H9 (cell line): ENCODE data around the gene IL1RN. TPM values are rescaled to one million over a fixed set of nuclear protein-coding genes. Genes with fewer than 3 reads are reported as not detected.

Experiments
- DNase-seq: peaks from one replicate; pipeline ENCODE4 v3.0.0-alpha.2; 2017
- H2AFZ ChIP-seq: one replicate; pipeline ENCODE4 v1.6.1; 2013; ENCODE audit warnings: mild to moderate bottlenecking, low read length, control low read depth, moderate library complexity
- H2AK5ac ChIP-seq: 2 replicates; pipeline ENCODE4 v1.6.1; 2013; ENCODE audit warnings: low read length, control low read depth, mixed read lengths; ENCODE audit not compliant: insufficient read length
- H2BK120ac ChIP-seq: one replicate; pipeline ENCODE4 v1.6.1; 2013; ENCODE audit warnings: low read depth, mild to moderate bottlenecking, low read length, control low read depth, inconsistent platforms; ENCODE audit not compliant: poor library complexity, severe bottlenecking
- H2BK12ac ChIP-seq: 2 replicates; pipeline ENCODE4 v1.6.1; 2013; ENCODE audit warnings: low read length, control low read depth, mixed read lengths, low read depth; ENCODE audit not compliant: insufficient read length
- H2BK15ac ChIP-seq: 2 replicates; pipeline ENCODE4 v1.6.1; 2013; ENCODE audit warnings: low read depth, low read length, control low read depth
- H2BK20ac ChIP-seq: one replicate; pipeline ENCODE4 v1.6.1; 2013; ENCODE audit warnings: low read depth, mild to moderate bottlenecking, low read length, control low read depth, inconsistent platforms; ENCODE audit not compliant: poor library complexity, severe bottlenecking
- H2BK5ac ChIP-seq: 2 replicates; pipeline ENCODE4 v1.6.1; 2013; ENCODE audit warnings: low read length, control low read depth, mixed read lengths; ENCODE audit not compliant: insufficient read length
- H3K14ac ChIP-seq: 2 replicates; pipeline ENCODE4 v1.6.1; 2013; ENCODE audit warnings: low read length, control low read depth; ENCODE audit not compliant: insufficient read depth
- H3K18ac ChIP-seq: 2 replicates; pipeline ENCODE4 v1.6.1; 2013; ENCODE audit warnings: low read depth, mild to moderate bottlenecking, mixed read lengths, low read length, control low read depth; ENCODE audit not compliant: insufficient read length
- H3K23ac ChIP-seq: 2 replicates; pipeline ENCODE4 v1.6.1; 2013; ENCODE audit warnings: low read length, control low read depth, mixed read lengths, low read depth; ENCODE audit not compliant: insufficient read length
- H3K23me2 ChIP-seq: 2 replicates; pipeline ENCODE4 v1.6.1; 2013; ENCODE audit warnings: low read depth, mild to moderate bottlenecking, mixed read lengths, low read length, control low read depth; ENCODE audit not compliant: insufficient read length, poor library complexity, severe bottlenecking
- H3K27ac ChIP-seq: 2 replicates; pipeline ENCODE4 v1.5.1; 2013; ENCODE audit warnings: low read length, control low read depth, mixed read lengths, low read depth; ENCODE audit not compliant: insufficient read length
- H3K27me3 ChIP-seq: 2 replicates; pipeline ENCODE4 v1.6.1; 2013; ENCODE audit warnings: low read length, control low read depth, inconsistent platforms; ENCODE audit not compliant: insufficient read depth
- H3K4ac ChIP-seq: 2 replicates; pipeline ENCODE4 v1.6.1; 2013; ENCODE audit warnings: low read depth, mild to moderate bottlenecking, control low read depth, inconsistent platforms, low read length, moderate library complexity
- H3K4me1 ChIP-seq: 2 replicates; pipeline ENCODE4 v1.6.1; 2013; ENCODE audit warnings: low read length, control low read depth, inconsistent platforms; ENCODE audit not compliant: insufficient read depth
- H3K4me2 ChIP-seq: 2 replicates; pipeline ENCODE4 v1.6.1; 2013; ENCODE audit warnings: low read length, control low read depth, mixed read lengths; ENCODE audit not compliant: insufficient read length, insufficient read depth
- H3K56ac ChIP-seq: 2 replicates; pipeline ENCODE4 v1.6.1; 2013; ENCODE audit warnings: low read depth, mild to moderate bottlenecking, mixed read lengths, low read length, control low read depth; ENCODE audit not compliant: insufficient read length
- H3K79me1 ChIP-seq: 2 replicates; pipeline ENCODE4 v1.6.1; 2013; ENCODE audit warnings: low read depth, mild to moderate bottlenecking, moderate library complexity, low read length, control low read depth, inconsistent platforms; ENCODE audit not compliant: insufficient read depth, poor library complexity, severe bottlenecking
- H3K79me2 ChIP-seq: 2 replicates; pipeline ENCODE4 v1.6.1; 2013; ENCODE audit warnings: low read length, control low read depth, inconsistent platforms; ENCODE audit not compliant: insufficient read depth
- H3K9ac ChIP-seq: 2 replicates; pipeline ENCODE4 v1.6.1; 2013; ENCODE audit warnings: low read length, control low read depth, mixed read lengths; ENCODE audit not compliant: insufficient read length; ENCODE audit errors: extremely low read depth
- H3K9me3 ChIP-seq: one replicate; pipeline ENCODE4 v1.6.1; 2013; ENCODE audit warnings: low read depth, low read length, inconsistent platforms; ENCODE audit not compliant: control insufficient read depth
- H3T11ph ChIP-seq: one replicate; pipeline ENCODE4 v1.6.1; 2013; ENCODE audit warnings: mild to moderate bottlenecking, low read length, control low read depth, inconsistent platforms
- H4K20me1 ChIP-seq: one replicate; pipeline ENCODE4 v1.6.1; 2013; ENCODE audit not compliant: control insufficient read depth, insufficient read length, insufficient read depth
- H4K5ac ChIP-seq: 2 replicates; pipeline ENCODE4 v1.6.1; 2013; ENCODE audit warnings: low read depth, mild to moderate bottlenecking, mixed read lengths, low read length, control low read depth; ENCODE audit not compliant: insufficient read length
- H4K8ac ChIP-seq: replicated peaks from 2 replicates; pipeline ENCODE4 v1.6.1; 2013; ENCODE audit warnings: low read length, control low read depth, mixed read lengths, low read depth; ENCODE audit not compliant: insufficient read length
- H4K91ac ChIP-seq: 2 replicates; pipeline ENCODE4 v1.6.1; 2013; ENCODE audit warnings: low read depth, mild to moderate bottlenecking, moderate library complexity, mixed read lengths, low read length, control low read depth; ENCODE audit not compliant: insufficient read length
- H3K27ac Mint-ChIP-seq, 3 experiments: 2 replicates in 2 of 3; 3 replicates in 1 of 3; pipeline ENCODE4 v1.8.0; 2020 to 2021; ENCODE audit warnings: mixed read lengths in 3 of 3, mild to moderate bottlenecking in 1 of 3, moderate library complexity in 1 of 3
- H3K27me3 Mint-ChIP-seq: 2 replicates; pipeline ENCODE4 v1.8.0; 2021; ENCODE audit warnings: low read depth, mild to moderate bottlenecking, moderate library complexity, mixed read lengths
- H3K36me3 Mint-ChIP-seq, 3 experiments: 2 replicates in 2 of 3; 3 replicates in 1 of 3; pipeline ENCODE4 v1.8.0; 2020 to 2021; ENCODE audit warnings: low read depth in 3 of 3, mixed read lengths in 3 of 3; ENCODE audit not compliant: insufficient read depth in 1 of 3
- H3K4me1 Mint-ChIP-seq, 2 experiments: 2 replicates each; pipeline ENCODE4 v1.8.0; 2020; ENCODE audit warnings: mixed read lengths in 2 of 2
- H3K4me3 Mint-ChIP-seq, 2 experiments: 2 replicates in 1 of 2; 3 replicates in 1 of 2; pipeline ENCODE4 v1.8.0; 2020 to 2021; ENCODE audit warnings: mild to moderate bottlenecking in 2 of 2, mixed read lengths in 2 of 2, moderate library complexity in 1 of 2
- H3K9me3 Mint-ChIP-seq, 2 experiments: 2 replicates in 1 of 2; 3 replicates in 1 of 2; pipeline ENCODE4 v1.8.0; 2020; ENCODE audit warnings: mild to moderate bottlenecking in 2 of 2, mixed read lengths in 2 of 2, moderate library complexity in 1 of 2
- WGBS: extraction: QIAGEN DNeasy Blood & Tissue Kit; methylation state at CpG from one replicate; pipeline ENCODE4 v1.1.7; 2013; ENCODE audit warnings: missing lambda C conversion rate, low lambda C conversion rate, mixed read lengths; ENCODE audit not compliant: insufficient read length; ENCODE audit errors: extremely low coverage; 5-methylcytosine and 5-hydroxymethylcytosine counted together
- long read RNA-seq: library from polyadenylated mRNA; unstranded; transcript quantifications from one replicate; pipeline ENCODE4 v2.0.0, GENCODE V29; 2020
- total RNA-seq: library from RNA; stranded (reverse); gene quantifications from 2 replicates; pipeline ENCODE4 v1.2.1, GENCODE V29; 2021
- TF ChIP-seq, protein P1 (sequence below): fragments of 200-600 bp; sonication (generic); conservative IDR thresholded peaks from 3 replicates; pipeline ENCODE4 v1.8.0; 2021; ENCODE audit warnings: antibody characterized with exemption, mild to moderate bottlenecking

Gene IL1RN, protein sequence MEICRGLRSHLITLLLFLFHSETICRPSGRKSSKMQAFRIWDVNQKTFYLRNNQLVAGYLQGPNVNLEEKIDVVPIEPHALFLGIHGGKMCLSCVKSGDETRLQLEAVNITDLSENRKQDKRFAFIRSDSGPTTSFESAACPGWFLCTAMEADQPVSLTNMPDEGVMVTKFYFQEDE
- not detected in 2 replicates for total RNA-seq
- long read RNA-seq: 0 reads

DNA sequence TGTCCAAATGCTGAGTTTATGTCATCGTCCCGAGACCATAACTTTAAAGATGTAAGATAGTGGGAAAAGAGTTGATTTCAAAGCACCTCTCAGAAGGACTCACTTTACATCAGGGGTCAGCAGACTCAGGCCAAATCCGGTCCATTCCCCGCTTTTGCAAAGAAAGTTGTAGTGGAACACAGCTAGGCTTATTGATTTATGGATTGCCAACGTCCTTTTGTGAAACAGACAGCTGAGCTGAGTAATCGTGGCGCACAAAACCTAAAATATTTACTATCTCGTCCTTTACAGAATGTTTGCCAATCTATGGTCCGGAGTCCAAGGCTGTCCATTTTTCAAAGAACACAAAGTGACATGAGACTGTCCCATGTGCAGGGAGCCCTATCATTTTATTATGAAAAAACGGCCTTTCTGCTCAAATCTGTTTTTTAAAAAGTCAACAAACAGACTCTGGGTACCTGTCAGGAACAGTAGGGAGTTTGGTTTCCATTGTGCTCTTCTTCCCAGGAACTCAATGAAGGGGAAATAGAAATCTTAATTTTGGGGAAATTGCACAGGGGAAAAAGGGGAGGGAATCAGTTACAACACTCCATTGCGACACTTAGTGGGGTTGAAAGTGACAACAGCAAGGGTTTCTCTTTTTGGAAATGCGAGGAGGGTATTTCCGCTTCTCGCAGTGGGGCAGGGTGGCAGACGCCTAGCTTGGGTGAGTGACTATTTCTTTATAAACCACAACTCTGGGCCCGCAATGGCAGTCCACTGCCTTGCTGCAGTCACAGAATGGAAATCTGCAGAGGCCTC lies at the start of gene IL1RN:
IL1RN (plus strand) TSS at position 754 of the 801 bp plus-strand sequence; CDS start at position 781, 27 bp downstream.
- H4K91ac ChIP-seq: no peak within 1 kb of the TSS
- H3K4me2 ChIP-seq: no peak within 1 kb of the TSS
- WGBS: no CpG with 5 or more reads among the region's 16 CpGs
- no peak within 1 kb of the TSS for H3K9ac ChIP-seq
- Mint-ChIP-seq H3K27ac (no peak within 1 kb of the TSS), H3K27me3 (peaks cover 5% of the 10 kb centered on the region), H3K9me3 (no peaks in the 10 kb centered on the region), H3K4me3 (no peak within 1 kb of the TSS), H3K4me1 (no peaks in the 10 kb centered on the region), H3K36me3 (no peaks in the 10 kb centered on the region)
- no peak within 1 kb of the TSS for H4K5ac ChIP-seq
- TF ChIP-seq, protein P1, sequence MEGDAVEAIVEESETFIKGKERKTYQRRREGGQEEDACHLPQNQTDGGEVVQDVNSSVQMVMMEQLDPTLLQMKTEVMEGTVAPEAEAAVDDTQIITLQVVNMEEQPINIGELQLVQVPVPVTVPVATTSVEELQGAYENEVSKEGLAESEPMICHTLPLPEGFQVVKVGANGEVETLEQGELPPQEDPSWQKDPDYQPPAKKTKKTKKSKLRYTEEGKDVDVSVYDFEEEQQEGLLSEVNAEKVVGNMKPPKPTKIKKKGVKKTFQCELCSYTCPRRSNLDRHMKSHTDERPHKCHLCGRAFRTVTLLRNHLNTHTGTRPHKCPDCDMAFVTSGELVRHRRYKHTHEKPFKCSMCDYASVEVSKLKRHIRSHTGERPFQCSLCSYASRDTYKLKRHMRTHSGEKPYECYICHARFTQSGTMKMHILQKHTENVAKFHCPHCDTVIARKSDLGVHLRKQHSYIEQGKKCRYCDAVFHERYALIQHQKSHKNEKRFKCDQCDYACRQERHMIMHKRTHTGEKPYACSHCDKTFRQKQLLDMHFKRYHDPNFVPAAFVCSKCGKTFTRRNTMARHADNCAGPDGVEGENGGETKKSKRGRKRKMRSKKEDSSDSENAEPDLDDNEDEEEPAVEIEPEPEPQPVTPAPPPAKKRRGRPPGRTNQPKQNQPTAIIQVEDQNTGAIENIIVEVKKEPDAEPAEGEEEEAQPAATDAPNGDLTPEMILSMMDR: no peak
- H2BK12ac ChIP-seq: no peak within 1 kb of the TSS
- H3K4me1 ChIP-seq: no peaks in the 10 kb centered on the region
- H2BK5ac ChIP-seq: no peak within 1 kb of the TSS
- no peak within 1 kb of the TSS for H3K18ac ChIP-seq
- no peak within 1 kb of the TSS for H3K56ac ChIP-seq
- H4K20me1 ChIP-seq: no peaks in the 10 kb centered on the region
- no peaks in the 10 kb centered on the region for H3K79me2 ChIP-seq
- H3K4ac ChIP-seq: no peak within 1 kb of the TSS
- no peak within 1 kb of the TSS for H3K27ac ChIP-seq
- H3K27me3 ChIP-seq: no peaks in the 10 kb centered on the region
- H3T11ph ChIP-seq: no peak within 1 kb of the TSS
- DNase-seq: no peak
- no peak within 1 kb of the TSS for H2BK120ac ChIP-seq
- no peaks in the 10 kb centered on the region for H3K79me1 ChIP-seq
- no peak within 1 kb of the TSS for H2BK15ac ChIP-seq
- no peak within 1 kb of the TSS for H4K8ac ChIP-seq
- no peaks in the 10 kb centered on the region for H3K23me2 ChIP-seq
- no peaks in the 10 kb centered on the region for H3K9me3 ChIP-seq
- no peak within 1 kb of the TSS for H2BK20ac ChIP-seq
- H2AFZ ChIP-seq: no peak within 1 kb of the TSS
- H3K23ac ChIP-seq: no peak within 1 kb of the TSS
- no peak within 1 kb of the TSS for H2AK5ac ChIP-seq
- H3K14ac ChIP-seq: no peak within 1 kb of the TSS
